Mucosa of stomach (tissue), 1 donor: Measurements from ENCODE around the gene RNF4.
"Not testable (repeated sequence)": the region's sequence is repeated elsewhere in the genome, so short reads cannot be mapped to it uniquely, and the experiment has no call there.

Source experiments
- H3K27me3 ChIP-seq: one replicate; pipeline ENCODE4 v1.7.0; 2013; ENCODE audit warnings: mild to moderate bottlenecking, low read length; ENCODE audit not compliant: control insufficient read depth, insufficient read depth
- H3K36me3 ChIP-seq: one replicate; pipeline ENCODE4 v1.7.0; 2013; ENCODE audit warnings: low read length; ENCODE audit not compliant: control insufficient read depth, insufficient read depth
- H3K4me1 ChIP-seq: one replicate; pipeline ENCODE4 v1.7.0; 2013; ENCODE audit warnings: mild to moderate bottlenecking, low read length; ENCODE audit not compliant: control insufficient read depth, insufficient read depth
- H3K4me3 ChIP-seq: one replicate; pipeline ENCODE4 v1.7.0; 2013; ENCODE audit warnings: low read length
- H3K9ac ChIP-seq: one replicate; pipeline ENCODE4 v1.7.0; 2013; ENCODE audit warnings: mild to moderate bottlenecking, low read length, moderate library complexity
- H3K9me3 ChIP-seq: one replicate; pipeline ENCODE4 v1.7.0; 2013; ENCODE audit warnings: mild to moderate bottlenecking, low read length, moderate library complexity; ENCODE audit not compliant: control insufficient read depth
- donor health status: Pancreatic carcinoma.

Gene RNF4

GRCh38 chr4:2510351-2511259 is 41.7 kb downstream of the RNF4 start:
- Histone ChIP-seq H3K4me1 (no peaks in the 10 kb centered on the region), H3K27me3 (no peaks in the 10 kb centered on the region), H3K36me3 (peaks cover 14% of the 10 kb centered on the region), H3K9ac (no peak overlapping the region), H3K9me3 (no peaks in the 10 kb centered on the region), H3K4me3 (no peak overlapping the region)

- H3K4me3 ChIP-seq, result no peak overlapping the region
- H3K4me1 ChIP-seq, result no peaks in the 10 kb centered on the region
- H3K27me3 ChIP-seq, result no peaks in the 10 kb centered on the region
- H3K36me3 ChIP-seq, result peaks cover 14% of the 10 kb centered on the region
- no peak overlapping the region for H3K9ac ChIP-seq
- no peaks in the 10 kb centered on the region for H3K9me3 ChIP-seq
Measured at GRCh38 chr4:2511645-2512131, 42.8 kb downstream of the RNF4 start.

DNA sequence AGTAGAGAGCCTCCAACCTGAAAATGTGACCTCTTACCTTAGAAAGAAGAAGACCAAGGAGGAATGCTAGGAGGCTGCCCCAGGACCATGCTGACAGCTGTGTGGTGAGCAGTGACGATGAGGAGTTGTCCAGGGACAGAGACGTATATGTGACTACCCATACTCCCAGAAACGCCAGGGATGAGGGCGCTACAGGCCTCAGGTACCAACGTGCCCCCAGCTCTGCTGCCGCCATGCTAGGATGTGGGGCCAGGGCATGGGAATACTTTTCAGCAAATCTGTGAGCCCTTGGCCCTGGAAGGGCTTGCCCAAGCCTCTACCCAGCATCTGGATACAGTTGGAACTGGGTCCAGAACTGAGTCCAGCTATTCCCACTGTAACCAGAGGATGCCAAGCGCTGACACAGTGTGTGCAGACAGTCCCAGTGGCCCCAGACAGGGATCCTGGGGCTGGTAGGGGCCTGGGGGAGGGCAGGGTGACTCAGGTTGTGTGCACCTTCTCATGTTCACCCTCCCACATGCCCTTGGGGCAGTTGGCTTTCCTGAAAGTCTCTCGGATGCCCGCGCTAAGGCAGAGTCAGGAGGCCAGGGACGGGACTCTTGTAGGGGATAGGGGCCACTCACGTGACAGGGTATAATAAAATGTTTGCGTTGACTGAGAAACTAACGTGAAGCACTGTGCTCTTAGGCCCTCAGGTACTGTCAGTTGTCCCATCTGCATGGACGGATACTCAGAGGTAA is 43.7 kb downstream of the RNF4 start:
- no peaks in the 10 kb centered on the region for H3K4me1 ChIP-seq
- no peak overlapping the region for H3K9ac ChIP-seq
- no peaks in the 10 kb centered on the region for H3K9me3 ChIP-seq
- no peaks in the 10 kb centered on the region for H3K27me3 ChIP-seq
- H3K4me3 ChIP-seq, result no peak overlapping the region
- H3K36me3 ChIP-seq, result peaks cover 14% of the 10 kb centered on the region

GRCh38 chr4:2514193-2514592 is 45.3 kb downstream of the RNF4 start:
- H3K4me1 ChIP-seq, H3K9me3 ChIP-seq, H3K4me3 ChIP-seq, H3K27me3 ChIP-seq, H3K9ac ChIP-seq: not testable (repeated sequence)
- H3K36me3 ChIP-seq, result peaks cover 14% of the 10 kb centered on the region

DNA sequence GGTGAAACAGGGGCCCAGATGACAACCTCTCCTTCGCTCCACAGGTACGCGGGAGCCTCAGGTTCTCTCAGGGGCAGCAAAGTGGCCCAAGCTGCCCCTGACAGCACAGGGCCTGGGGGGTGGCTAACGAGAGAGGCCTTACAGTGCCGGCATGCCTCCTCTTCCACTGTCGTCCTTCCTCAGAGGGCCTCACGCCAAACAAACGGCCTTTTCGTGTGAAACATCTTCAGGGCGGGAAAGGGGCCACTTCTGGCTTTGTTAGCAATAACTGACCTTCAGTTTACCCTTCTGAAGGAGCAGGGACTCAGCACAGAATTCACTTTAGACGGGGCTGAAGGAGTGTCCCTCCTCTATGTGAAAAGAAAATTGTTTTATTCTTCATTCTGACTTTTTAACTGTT is 46.0 kb downstream of the RNF4 start:
- not testable (repeated sequence) for H3K9me3 ChIP-seq, H3K9ac ChIP-seq, H3K4me1 ChIP-seq, H3K27me3 ChIP-seq, H3K4me3 ChIP-seq
- H3K36me3 ChIP-seq, result peaks cover 14% of the 10 kb centered on the region

DNA sequence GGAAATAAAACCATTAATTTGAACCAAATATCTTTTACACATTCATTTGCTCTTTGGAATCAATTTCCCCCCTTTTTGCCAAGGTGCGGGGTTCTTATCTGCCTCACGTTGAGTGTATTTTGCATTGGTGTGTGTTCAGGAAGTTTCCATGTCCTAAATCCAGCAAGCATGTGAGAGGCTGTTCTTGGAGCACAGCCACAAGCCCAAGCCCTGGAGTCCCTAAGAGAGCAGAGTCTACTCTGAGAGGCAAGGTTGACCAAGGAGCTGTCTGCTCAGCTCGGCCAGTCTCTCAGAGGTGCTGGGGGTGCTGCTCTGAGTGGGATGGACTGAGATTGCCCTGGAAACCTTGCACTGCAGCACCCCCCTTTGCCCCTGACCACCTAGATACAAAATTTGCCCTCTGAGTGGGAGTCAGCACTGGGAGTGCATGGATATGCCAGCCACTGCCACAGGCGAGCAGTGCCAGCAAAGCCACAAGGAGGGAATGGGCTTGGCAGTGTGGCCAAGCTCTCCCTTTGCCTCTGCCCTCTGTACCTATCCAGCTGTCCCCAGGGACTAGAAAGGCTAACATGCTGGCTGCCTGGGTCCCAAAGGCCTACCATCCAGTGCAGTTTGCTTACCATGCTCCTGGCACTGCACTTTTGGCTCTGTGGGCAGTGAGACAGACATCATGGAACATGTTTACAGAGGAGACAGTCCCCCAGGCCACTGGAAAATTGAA is 47.1 kb downstream of the RNF4 start:
- Histone ChIP-seq H3K4me1 (no peaks in the 10 kb centered on the region), H3K27me3 (no peaks in the 10 kb centered on the region), H3K36me3 (peaks cover 8% of the 10 kb centered on the region), H3K9me3 (no peaks in the 10 kb centered on the region), H3K4me3 (no peak overlapping the region), H3K9ac (no peak overlapping the region)

- Histone ChIP-seq H3K36me3 (peaks cover 8% of the 10 kb centered on the region), H3K9ac (no peak overlapping the region), H3K9me3 (no peaks in the 10 kb centered on the region), H3K4me3 (no peak overlapping the region), H3K4me1 (no peaks in the 10 kb centered on the region), H3K27me3 (no peaks in the 10 kb centered on the region)
Measured at GRCh38 chr4:2516635-2517034, 47.7 kb downstream of the RNF4 start.

- Histone ChIP-seq H3K4me1 (no peaks in the 10 kb centered on the region), H3K4me3 (no peak overlapping the region), H3K27me3 (no peaks in the 10 kb centered on the region), H3K9me3 (no peaks in the 10 kb centered on the region), H3K9ac (no peak overlapping the region), H3K36me3 (no peaks in the 10 kb centered on the region)
Measured at GRCh38 chr4:2526559-2526958, 57.7 kb downstream of the RNF4 start.

GRCh38 chr4:2534904-2535375 is 66.0 kb downstream of the RNF4 start:
- Histone ChIP-seq H3K9ac (peak overlapping the region; percentile 79), H3K9me3 (no peaks in the 10 kb centered on the region), H3K36me3 (no peaks in the 10 kb centered on the region), H3K4me3 (peak overlapping the region; percentile 14), H3K4me1 (peaks cover 13% of the 10 kb centered on the region), H3K27me3 (no peaks in the 10 kb centered on the region)

DNA sequence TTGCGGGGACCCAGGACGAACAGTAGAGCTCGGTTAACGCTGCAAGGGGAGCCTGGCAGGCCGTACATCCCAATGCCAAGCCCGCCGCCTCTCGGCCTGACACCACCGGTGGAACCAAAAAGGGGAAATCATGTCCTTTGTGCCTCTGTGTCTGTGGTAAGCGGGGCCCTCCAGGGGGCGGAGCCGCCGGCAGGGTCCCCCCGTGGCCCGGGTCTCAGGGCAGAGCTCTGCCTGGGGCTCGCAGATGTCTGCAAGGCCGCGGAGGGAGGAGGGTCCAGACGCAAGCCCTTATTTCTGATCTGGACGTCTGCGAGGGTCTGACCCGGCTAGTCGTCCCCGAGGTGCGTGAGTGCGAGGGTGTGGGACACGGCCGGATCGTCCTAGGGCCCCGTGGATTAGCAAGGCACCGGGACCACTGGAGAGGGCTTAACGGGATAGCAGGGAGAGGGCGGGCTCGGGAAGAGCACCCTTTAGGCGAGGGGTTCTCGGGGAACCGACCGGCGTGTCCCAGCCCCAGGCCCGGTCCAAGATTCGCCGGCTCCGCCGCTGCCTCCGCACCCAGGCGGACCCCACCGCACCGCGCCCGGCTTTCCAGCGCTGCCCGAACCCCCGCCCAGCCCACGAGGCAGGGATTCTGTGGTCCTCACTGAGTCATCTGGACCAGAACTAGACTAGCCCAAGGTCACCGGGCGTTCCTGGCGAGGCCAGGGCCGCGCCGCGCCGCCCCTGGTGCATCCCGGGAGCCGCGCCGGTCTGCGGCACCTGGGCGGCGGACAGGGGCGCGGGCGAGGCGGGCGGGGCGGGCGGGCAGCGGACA is 66.7 kb downstream of the RNF4 start:
- Histone ChIP-seq H3K9me3 (no peaks in the 10 kb centered on the region), H3K4me3 (peak overlapping the region; percentile 14), H3K36me3 (no peaks in the 10 kb centered on the region), H3K9ac (peak overlapping the region; percentile 79), H3K27me3 (no peaks in the 10 kb centered on the region), H3K4me1 (peaks cover 13% of the 10 kb centered on the region)
